Duodenal mucosa (tissue), 2 donors: ENCODE measurements around the gene TERT.
"Not testable (repeated sequence)": the region's sequence is repeated elsewhere in the genome, so short reads cannot be mapped to it uniquely, and the experiment has no call there.

Experiments
- H3K27ac ChIP-seq: one replicate; pipeline ENCODE4 v1.7.0; 2013; ENCODE audit warnings: low read depth, low read length
- H3K27me3 ChIP-seq, 2 donors: one replicate each; pipeline ENCODE4 v1.7.0; 2013; ENCODE audit warnings: low read length in 2 of 2, control low read depth in 1 of 2; ENCODE audit not compliant: insufficient read depth in 2 of 2, control insufficient read depth in 1 of 2
- H3K36me3 ChIP-seq, 2 donors: one replicate each; pipeline ENCODE4 v1.7.0; 2013; ENCODE audit warnings: low read length in 2 of 2, control low read depth in 1 of 2; ENCODE audit not compliant: insufficient read depth in 2 of 2, control insufficient read depth in 1 of 2
- H3K4me1 ChIP-seq, 2 donors: one replicate each; pipeline ENCODE4 v1.7.0; 2013; ENCODE audit warnings: low read length in 2 of 2, control low read depth in 1 of 2; ENCODE audit not compliant: insufficient read depth in 2 of 2, control insufficient read depth in 1 of 2
- H3K4me3 ChIP-seq, 2 donors: one replicate each; pipeline ENCODE4 v1.7.0; 2013; ENCODE audit warnings: low read length in 2 of 2, low read depth in 1 of 2
- H3K9ac ChIP-seq, 2 donors: one replicate each; pipeline ENCODE4 v1.7.0; 2013; ENCODE audit warnings: low read length in 2 of 2, low read depth in 1 of 2
- H3K9me3 ChIP-seq, 2 donors: one replicate each; pipeline ENCODE4 v1.7.0; 2013; ENCODE audit warnings: low read length in 2 of 2, control low read depth in 1 of 2; ENCODE audit not compliant: control insufficient read depth in 1 of 2

The TERT gene

GRCh38 chr5:1285883-1286291 is 9.0 kb downstream of the TERT start:
- H3K9me3 ChIP-seq, result no peaks in the 10 kb centered on the region
- H3K4me3 ChIP-seq, result no peak overlapping the region
- no peaks in the 10 kb centered on the region for H3K27me3 ChIP-seq
- H3K9ac ChIP-seq, result no peak overlapping the region
- H3K27ac ChIP-seq, result no peak overlapping the region
- H3K36me3 ChIP-seq, result no peaks in the 10 kb centered on the region
- no peaks in the 10 kb centered on the region for H3K4me1 ChIP-seq

GRCh38 chr5:1285141-1285540 is 9.7 kb downstream of the TERT start:
- no peak overlapping the region for H3K27ac ChIP-seq
- no peaks in the 10 kb centered on the region for H3K4me1 ChIP-seq
- no peak overlapping the region for H3K9ac ChIP-seq
- H3K27me3 ChIP-seq, result no peaks in the 10 kb centered on the region
- no peaks in the 10 kb centered on the region for H3K36me3 ChIP-seq
- H3K9me3 ChIP-seq, result no peaks in the 10 kb centered on the region
- H3K4me3 ChIP-seq, result no peak overlapping the region

- H3K4me1 ChIP-seq, H3K36me3 ChIP-seq, H3K9me3 ChIP-seq, H3K4me3 ChIP-seq, H3K27ac ChIP-seq, H3K27me3 ChIP-seq, H3K9ac ChIP-seq: not testable (repeated sequence)
Measured at GRCh38 chr5:1284336-1284970, 10.4 kb downstream of the TERT start.

GRCh38 chr5:1283729-1284041 is 11.2 kb downstream of the TERT start:
- H3K4me3 ChIP-seq, H3K27ac ChIP-seq: not testable (repeated sequence)

GRCh38 chr5:1282993-1283728 is 11.7 kb downstream of the TERT start:
- H3K36me3 ChIP-seq, H3K9me3 ChIP-seq, H3K27me3 ChIP-seq, H3K4me1 ChIP-seq, H3K9ac ChIP-seq, H3K4me3 ChIP-seq, H3K27ac ChIP-seq: not testable (repeated sequence)

More at GRCh38 chr5:1283729-1284041, 11.2 kb downstream of the TERT start:
- H3K27me3 ChIP-seq, H3K9ac ChIP-seq, H3K36me3 ChIP-seq, H3K4me1 ChIP-seq, H3K9me3 ChIP-seq: not testable (repeated sequence)

- H3K36me3 ChIP-seq, result no peaks in the 10 kb centered on the region
- H3K4me1 ChIP-seq, result no peaks in the 10 kb centered on the region
- H3K27ac ChIP-seq, result no peak overlapping the region
- H3K9me3 ChIP-seq, result peaks cover 0 to 3% of the 10 kb centered on the region in 2 donors
- H3K9ac ChIP-seq, result no peak overlapping the region
- no peak overlapping the region for H3K4me3 ChIP-seq
- H3K27me3 ChIP-seq, result no peaks in the 10 kb centered on the region
Measured at GRCh38 chr5:1282131-1282992, 12.5 kb downstream of the TERT start.

GRCh38 chr5:1281038-1281882 is 13.6 kb downstream of the TERT start:
- Histone ChIP-seq H3K9me3 (peaks cover 0 to 3% of the 10 kb centered on the region in 2 donors), H3K4me1 (no peaks in the 10 kb centered on the region), H3K27ac (no peak overlapping the region), H3K36me3 (no peaks in the 10 kb centered on the region), H3K4me3 (no peak overlapping the region), H3K27me3 (no peaks in the 10 kb centered on the region), H3K9ac (no peak overlapping the region)

GRCh38 chr5:1280177-1281037 is 14.5 kb downstream of the TERT start:
- no peak overlapping the region for H3K9ac ChIP-seq
- peaks cover 0 to 3% of the 10 kb centered on the region in 2 donors for H3K9me3 ChIP-seq
- H3K36me3 ChIP-seq, result no peaks in the 10 kb centered on the region
- no peak overlapping the region for H3K4me3 ChIP-seq
- H3K27ac ChIP-seq, result no peak overlapping the region
- no peaks in the 10 kb centered on the region for H3K27me3 ChIP-seq
- no peaks in the 10 kb centered on the region for H3K4me1 ChIP-seq

GRCh38 chr5:1279443-1280151 is 15.3 kb downstream of the TERT start:
- no peak overlapping the region for H3K27ac ChIP-seq
- H3K4me3 ChIP-seq, result no peak overlapping the region
- no peaks in the 10 kb centered on the region for H3K36me3 ChIP-seq
- H3K27me3 ChIP-seq, result no peaks in the 10 kb centered on the region
- no peak overlapping the region for H3K9ac ChIP-seq
- no peaks in the 10 kb centered on the region for H3K4me1 ChIP-seq
- H3K9me3 ChIP-seq, result peaks cover 0 to 3% of the 10 kb centered on the region in 2 donors
